SK-N-SH (cell line): Measurements from ENCODE around the gene CHL1. TPM values are rescaled to one million over a fixed set of nuclear protein-coding genes. Genes with fewer than 3 reads are reported as not detected.

Experiments
- CTCF ChIA-PET: fragments of 300-600, 350-600 bp; formaldehyde crosslinking; extraction: SDS; loops from one replicate; lab custom pipeline; 2021; lab: Yijun Ruan, JAX
- POLR2A ChIA-PET: fragments of 350-600 bp; sonication (Branson Sonifier 250); formaldehyde crosslinking; extraction: SDS; loops from one replicate; lab custom pipeline; 2020; ENCODE audit warnings: antibody characterized with exemption, inconsistent platforms; lab: Yijun Ruan, JAX
- DNase-seq: peaks from one replicate; pipeline ENCODE4 v3.0.0; 2012
- H2AFZ ChIP-seq: fragments of 200-600 bp; sonication (generic); 2 replicates; pipeline ENCODE4 v1.8.1; 2016; ENCODE audit warnings: antibody characterized with exemption, mild to moderate bottlenecking, low read depth
- H3F3A ChIP-seq: fragments of 200-600 bp; sonication (generic); replicated peaks from 2 replicates; pipeline ENCODE3; 2016; ENCODE audit warnings: antibody characterized with exemption, mild to moderate bottlenecking; ENCODE audit not compliant: insufficient read depth
- H3K27ac ChIP-seq, 2 experiments: fragments of 200-500 bp in 1 of 2; fragments of 200-600 bp in 1 of 2; sonication (Bioruptor generic) in 1 of 2; sonication (generic), shearing (Covaris generic) in 1 of 2; 2 replicates each; pipeline versions ENCODE4 v1.5.1 to v1.6.1; 2014 to 2016; ENCODE audit warnings: low read depth in 2 of 2, inconsistent platforms in 1 of 2, low read length in 1 of 2, mild to moderate bottlenecking in 1 of 2, mixed read lengths in 1 of 2
- H3K27me3 ChIP-seq: fragments of 200-600 bp; sonication (generic), shearing (Covaris generic); 2 replicates; pipeline ENCODE4 v1.6.1; 2016; ENCODE audit warnings: mixed run types; ENCODE audit not compliant: insufficient read depth
- H3K36me3 ChIP-seq, 2 experiments: fragments of 200-500 bp in 1 of 2; fragments of 200-600 bp in 1 of 2; sonication (Bioruptor generic) in 1 of 2; sonication (generic) in 1 of 2; replicated peaks in 1 of 2; 2 replicates each; pipeline versions ENCODE3 to v1.5.1; 2014 to 2016; ENCODE audit warnings: low read length in 1 of 2, mild to moderate bottlenecking in 1 of 2; ENCODE audit not compliant: insufficient read depth in 2 of 2, control insufficient read depth in 1 of 2
- H3K4me1 ChIP-seq, 2 experiments: fragments of 200-500 bp in 1 of 2; fragments of 200-600 bp in 1 of 2; sonication (Bioruptor generic) in 1 of 2; sonication (generic), shearing (Covaris generic) in 1 of 2; 2 replicates each; pipeline versions ENCODE4 v1.5.1 to v1.6.1; 2014 to 2016; ENCODE audit warnings: low read depth in 1 of 2, low read length in 1 of 2, mixed run types in 1 of 2; ENCODE audit not compliant: insufficient read depth in 2 of 2, control insufficient read depth in 1 of 2
- H3K4me2 ChIP-seq: fragments of 200-600 bp; sonication (generic), shearing (Covaris generic); 2 replicates; pipeline ENCODE4 v1.6.1; 2017; ENCODE audit warnings: mixed run types
- H3K4me3 ChIP-seq, 2 experiments: fragments of 200-500 bp in 1 of 2; fragments of 200-600 bp in 1 of 2; sonication (Bioruptor generic) in 1 of 2; sonication (generic), shearing (Covaris generic) in 1 of 2; 2 replicates each; pipeline versions ENCODE4 v1.5.1 to v1.8.1; 2014 to 2016; ENCODE audit warnings: low read depth in 2 of 2, inconsistent platforms in 1 of 2, low read length in 1 of 2, mild to moderate bottlenecking in 1 of 2, mixed read lengths in 1 of 2, moderate library complexity in 1 of 2
- H3K79me2 ChIP-seq: fragments of 200-600 bp; sonication (generic); 2 replicates; pipeline ENCODE4 v1.8.1; 2017; ENCODE audit warnings: mild to moderate bottlenecking; ENCODE audit not compliant: insufficient read depth
- H3K9ac ChIP-seq: fragments of 200-600 bp; sonication (generic); 2 replicates; pipeline ENCODE4 v1.6.1; 2017; ENCODE audit warnings: mixed run types
- H3K9me2 ChIP-seq: fragments of 200-600 bp; sonication (generic); 2 replicates; pipeline ENCODE4 v1.6.1; 2017; ENCODE audit warnings: mixed run types
- H3K9me3 ChIP-seq: fragments of 200-600 bp; sonication (generic); 2 replicates; pipeline ENCODE4 v1.6.1; 2017; ENCODE audit warnings: mixed run types, mild to moderate bottlenecking, moderate library complexity
- H4K20me1 ChIP-seq: fragments of 200-600 bp; sonication (generic); 2 replicates; pipeline ENCODE4 v1.6.1; 2017; ENCODE audit warnings: mild to moderate bottlenecking, mixed run types; ENCODE audit not compliant: insufficient read depth
- CHD2 ChIP-seq: fragments of 150-350 bp; IDR thresholded peaks from 2 replicates; pipeline ENCODE4 v1.6.1; 2018; ENCODE audit warnings: low read length; ENCODE audit not compliant: partially characterized antibody
- ELF1 ChIP-seq: IDR thresholded peaks from 2 replicates; pipeline ENCODE4 v1.4.0; 2012
- EP300 ChIP-seq, 2 experiments: IDR thresholded peaks; 2 replicates each; pipeline versions ENCODE4 v1.4.0 to v1.6.1; 2012; ENCODE audit warnings: borderline replicate concordance in 1 of 2, low read depth in 1 of 2, low read length in 1 of 2
- EZH2phosphoT487 ChIP-seq: fragments of 200-600 bp; sonication (generic); IDR thresholded peaks from 2 replicates; pipeline ENCODE4 v1.6.1; 2017; ENCODE audit warnings: low read depth, mixed run types, mild to moderate bottlenecking, antibody characterized with exemption, moderate library complexity, borderline replicate concordance
- FOXJ3 ChIP-seq: sonication (generic); formaldehyde crosslinking; IDR thresholded peaks from 2 replicates; pipeline ENCODE4 v1.5.1; 2020; ENCODE audit warnings: mild to moderate bottlenecking, missing genetic modification reagents
- MEF2A ChIP-seq: IDR thresholded peaks from 2 replicates; pipeline ENCODE4 v1.4.0; 2012; ENCODE audit warnings: low read depth, borderline replicate concordance
- MXI1 ChIP-seq: IDR thresholded peaks from 2 replicates; pipeline ENCODE4 v1.6.1; 2012; ENCODE audit warnings: mild to moderate bottlenecking, low read depth, low read length, improper control_type of control experiment
- POLR2AphosphoS5 ChIP-seq: IDR thresholded peaks from 2 replicates; pipeline ENCODE4 v1.6.1; 2012; ENCODE audit warnings: low read depth, low read length
- RAD21 ChIP-seq: IDR thresholded peaks from 2 replicates; pipeline ENCODE4 v1.6.1; 2012; ENCODE audit warnings: mild to moderate bottlenecking, low read length
- RCOR1 ChIP-seq: fragments of 150-350 bp; IDR thresholded peaks from 2 replicates; pipeline ENCODE4 v1.6.1; 2017; ENCODE audit warnings: antibody characterized with exemption, low read length
- RFX5 ChIP-seq: IDR thresholded peaks from 2 replicates; pipeline ENCODE4 v1.6.1; 2012; ENCODE audit warnings: mild to moderate bottlenecking, improper control_type of control experiment, low read length
- RXRA ChIP-seq: IDR thresholded peaks from 2 replicates; pipeline ENCODE4 v1.4.0; 2012; ENCODE audit warnings: low read depth, mild to moderate bottlenecking, borderline replicate concordance
- SIN3A ChIP-seq: IDR thresholded peaks from 2 replicates; pipeline ENCODE4 v1.6.1; 2012; ENCODE audit warnings: low read depth, mild to moderate bottlenecking, low read length, moderate library complexity, borderline replicate concordance
- SMC3 ChIP-seq: IDR thresholded peaks from 2 replicates; pipeline ENCODE4 v1.6.1; 2012; ENCODE audit warnings: low read depth, low read length, improper control_type of control experiment
- TEAD4 ChIP-seq: IDR thresholded peaks from 2 replicates; pipeline ENCODE4 v1.4.0; 2012; ENCODE audit warnings: mild to moderate bottlenecking, borderline replicate concordance; ENCODE audit not compliant: insufficient read depth
- YY1 ChIP-seq: IDR thresholded peaks from 2 replicates; pipeline ENCODE4 v1.4.0; 2012; ENCODE audit warnings: low read depth, mild to moderate bottlenecking
- WGBS: methylation state at CpG from one replicate; pipeline ENCODE4 v1.1.6; 2017; ENCODE audit warnings: low lambda C conversion rate; 5-methylcytosine and 5-hydroxymethylcytosine counted together
- polyA plus RNA-seq, 3 experiments: library from polyadenylated mRNA; depleted of rRNA; stranded (reverse); fragments of >200 nt; gene quantifications; 2 replicates each; pipeline ENCODE4 v1.2.3, GENCODE V29; 2012
- TF ChIP-seq, protein P1 (sequence below): IDR thresholded peaks from 2 replicates; pipeline ENCODE4; 2012
- TF ChIP-seq, protein P2 (sequence below): fragments of 150-350 bp; IDR thresholded peaks from 2 replicates; pipeline ENCODE4 v1.6.1; 2016; ENCODE audit warnings: mild to moderate bottlenecking, low read depth, low read length
- TF ChIP-seq, protein P3 (sequence below): fragments of 200-600 bp; sonication (generic); IDR thresholded peaks from 2 replicates; pipeline ENCODE4 v1.6.1; 2017; ENCODE audit warnings: antibody characterized with exemption, mild to moderate bottlenecking, moderate library complexity

CHL1 gene
- polyA plus RNA-seq, 1 of the 3 experiments (the other 2 are of a cell fraction) = not detected

DNA sequence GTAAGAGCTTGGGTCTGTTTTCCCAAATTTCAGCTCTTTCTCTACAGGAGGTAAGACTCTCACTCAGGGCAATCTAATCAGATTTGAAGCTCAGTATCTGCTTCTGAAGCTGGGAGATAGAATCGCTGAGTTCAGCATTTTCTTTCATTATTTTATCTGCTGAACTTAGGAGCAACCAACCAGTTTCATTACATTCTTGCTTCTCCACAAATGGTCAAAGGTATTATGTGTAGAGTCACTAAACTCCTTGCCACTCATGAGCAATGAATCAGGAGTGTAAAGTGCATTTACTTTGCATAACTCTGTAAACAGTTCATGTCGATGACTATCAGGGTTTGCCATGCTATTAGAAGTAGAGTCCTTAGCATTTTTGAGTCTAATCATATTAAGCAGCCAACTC is 249.4 kb downstream of the CHL1 start:
- Histone ChIP-seq H3K9me2 (no peaks in the 10 kb centered on the region), H3K4me2 (no peak overlapping the region), H3K9me3 (no peaks in the 10 kb centered on the region), H2AFZ (no peak overlapping the region), H3F3A (no peaks in the 10 kb centered on the region), H4K20me1 (no peaks in the 10 kb centered on the region), H3K4me1 (no peaks in the 10 kb centered on the region), H3K36me3 (no peaks in the 10 kb centered on the region), H3K4me3 (no peak overlapping the region), H3K79me2 (no peaks in the 10 kb centered on the region), H3K27me3 (no peaks in the 10 kb centered on the region), H3K27ac (no peak overlapping the region), H3K9ac (no peak overlapping the region)
- no peak for DNase-seq
- ChIA-PET CTCF (interaction anchor here (1.2 kb wide), 1 partner anchor 32 kb away, joined by 3 read pairs; no protein-coding TSS in a partner anchor), POLR2A (no interaction called here)
- no peak for TF ChIP-seq YY1
- WGBS = 21% methylated on average over 2 of the region's 2 CpGs

DNA sequence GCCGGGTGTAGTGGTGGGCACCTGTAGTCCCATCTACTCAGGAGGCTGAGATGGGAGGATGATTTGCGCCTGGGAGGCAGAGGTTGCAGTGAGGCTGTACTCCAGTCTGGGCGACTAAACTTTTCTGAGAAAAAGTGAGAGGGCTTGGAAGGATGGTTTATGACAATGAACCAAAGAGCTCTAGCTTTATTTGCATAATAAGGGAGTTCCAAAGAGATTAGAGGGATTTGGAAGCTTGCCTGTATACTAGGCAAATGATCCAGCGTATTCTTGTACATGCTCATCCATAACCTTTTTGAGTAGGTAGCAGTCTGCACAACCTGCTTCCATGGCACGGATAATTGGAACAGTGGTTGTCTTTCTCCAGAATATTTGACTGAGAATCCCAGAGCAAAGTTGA is 251.1 kb downstream of the CHL1 start:
- Histone ChIP-seq H3K36me3 (no peaks in the 10 kb centered on the region), H3K9me2 (no peaks in the 10 kb centered on the region), H3F3A (no peaks in the 10 kb centered on the region), H4K20me1 (no peaks in the 10 kb centered on the region), H3K9ac (no peak overlapping the region), H3K9me3 (no peaks in the 10 kb centered on the region), H2AFZ (no peak overlapping the region), H3K79me2 (no peaks in the 10 kb centered on the region), H3K27me3 (no peaks in the 10 kb centered on the region), H3K4me1 (no peaks in the 10 kb centered on the region), H3K4me3 (no peak overlapping the region), H3K27ac (no peak overlapping the region), H3K4me2 (no peak overlapping the region)
- CTCF ChIA-PET = no interaction called here
- no peak for TF ChIP-seq TEAD4
- TF ChIP-seq MEF2A = no peak
- no peak for TF ChIP-seq ELF1
- no peak for TF ChIP-seq POLR2AphosphoS5
- TF ChIP-seq, protein P1, sequence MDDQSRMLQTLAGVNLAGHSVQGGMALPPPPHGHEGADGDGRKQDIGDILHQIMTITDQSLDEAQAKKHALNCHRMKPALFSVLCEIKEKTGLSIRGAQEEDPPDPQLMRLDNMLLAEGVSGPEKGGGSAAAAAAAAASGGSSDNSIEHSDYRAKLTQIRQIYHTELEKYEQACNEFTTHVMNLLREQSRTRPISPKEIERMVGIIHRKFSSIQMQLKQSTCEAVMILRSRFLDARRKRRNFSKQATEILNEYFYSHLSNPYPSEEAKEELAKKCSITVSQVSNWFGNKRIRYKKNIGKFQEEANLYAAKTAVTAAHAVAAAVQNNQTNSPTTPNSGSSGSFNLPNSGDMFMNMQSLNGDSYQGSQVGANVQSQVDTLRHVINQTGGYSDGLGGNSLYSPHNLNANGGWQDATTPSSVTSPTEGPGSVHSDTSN = no peak
- no peak for TF ChIP-seq SMC3
- TF ChIP-seq SIN3A = no peak
- TF ChIP-seq CHD2 = no peak
- TF ChIP-seq EP300 (IDR thresholded peaks at IDR 0.05; ENCODE audit: borderline replicate concordance in 1 of 2, low read depth in 1 of 2, low read length in 1 of 2) = no peak
- TF ChIP-seq, protein P2, sequence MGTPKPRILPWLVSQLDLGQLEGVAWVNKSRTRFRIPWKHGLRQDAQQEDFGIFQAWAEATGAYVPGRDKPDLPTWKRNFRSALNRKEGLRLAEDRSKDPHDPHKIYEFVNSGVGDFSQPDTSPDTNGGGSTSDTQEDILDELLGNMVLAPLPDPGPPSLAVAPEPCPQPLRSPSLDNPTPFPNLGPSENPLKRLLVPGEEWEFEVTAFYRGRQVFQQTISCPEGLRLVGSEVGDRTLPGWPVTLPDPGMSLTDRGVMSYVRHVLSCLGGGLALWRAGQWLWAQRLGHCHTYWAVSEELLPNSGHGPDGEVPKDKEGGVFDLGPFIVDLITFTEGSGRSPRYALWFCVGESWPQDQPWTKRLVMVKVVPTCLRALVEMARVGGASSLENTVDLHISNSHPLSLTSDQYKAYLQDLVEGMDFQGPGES = no peak
- TF ChIP-seq RAD21 = no peak
- TF ChIP-seq EZH2phosphoT487 = no peak
- no peak for TF ChIP-seq FOXJ3 (CRISPR knock-in tag)
- TF ChIP-seq RXRA = no peak
- TF ChIP-seq MXI1 = no peak
- TF ChIP-seq, protein P3, sequence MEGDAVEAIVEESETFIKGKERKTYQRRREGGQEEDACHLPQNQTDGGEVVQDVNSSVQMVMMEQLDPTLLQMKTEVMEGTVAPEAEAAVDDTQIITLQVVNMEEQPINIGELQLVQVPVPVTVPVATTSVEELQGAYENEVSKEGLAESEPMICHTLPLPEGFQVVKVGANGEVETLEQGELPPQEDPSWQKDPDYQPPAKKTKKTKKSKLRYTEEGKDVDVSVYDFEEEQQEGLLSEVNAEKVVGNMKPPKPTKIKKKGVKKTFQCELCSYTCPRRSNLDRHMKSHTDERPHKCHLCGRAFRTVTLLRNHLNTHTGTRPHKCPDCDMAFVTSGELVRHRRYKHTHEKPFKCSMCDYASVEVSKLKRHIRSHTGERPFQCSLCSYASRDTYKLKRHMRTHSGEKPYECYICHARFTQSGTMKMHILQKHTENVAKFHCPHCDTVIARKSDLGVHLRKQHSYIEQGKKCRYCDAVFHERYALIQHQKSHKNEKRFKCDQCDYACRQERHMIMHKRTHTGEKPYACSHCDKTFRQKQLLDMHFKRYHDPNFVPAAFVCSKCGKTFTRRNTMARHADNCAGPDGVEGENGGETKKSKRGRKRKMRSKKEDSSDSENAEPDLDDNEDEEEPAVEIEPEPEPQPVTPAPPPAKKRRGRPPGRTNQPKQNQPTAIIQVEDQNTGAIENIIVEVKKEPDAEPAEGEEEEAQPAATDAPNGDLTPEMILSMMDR = no peak
- no peak for TF ChIP-seq RFX5
- TF ChIP-seq RCOR1 = no peak
- 29% methylated on average over 5 of the region's 5 CpGs for WGBS
- POLR2A ChIA-PET = no interaction called here
- DNase-seq = no peak
